ENCODE measurements around the gene ALDH1A2. TPM values are rescaled to one million over a fixed set of nuclear protein-coding genes. Genes with fewer than 3 reads are reported as not detected.

The ALDH1A2 gene
- total RNA-seq, 1 donor from 2014 or later, result 0.91 TPM

GRCh38 chr15:57919754-57920153 is 145.8 kb downstream of the ALDH1A2 start:
- Mint-ChIP-seq H3K4me1 (peaks cover 4% of the 10 kb centered on the region), H3K4me3 (no peak overlapping the region), H3K36me3 (ENCODE audit: low read depth) (no peaks in the 10 kb centered on the region), H3K27ac (ENCODE audit: unreplicated experiment) (no peak overlapping the region), H3K9me3 (no peaks in the 10 kb centered on the region), H3K27me3 (ENCODE audit: low read depth) (no peaks in the 10 kb centered on the region)
- no peak for DNase-seq (ENCODE audit: low read depth, low spot score)
- no peak for TF ChIP-seq CTCF (conservative IDR thresholded peaks at IDR 0.05)

GRCh38 chr15:57917998-57918397 is 147.5 kb downstream of the ALDH1A2 start:
- H3K4me3 Mint-ChIP-seq, result no peak overlapping the region
- peaks cover 4% of the 10 kb centered on the region for H3K4me1 Mint-ChIP-seq
- H3K27me3 Mint-ChIP-seq (ENCODE audit: low read depth), result no peaks in the 10 kb centered on the region
- DNase-seq (ENCODE audit: low read depth, low spot score), result no peak
- no peaks in the 10 kb centered on the region for H3K9me3 Mint-ChIP-seq
- TF ChIP-seq CTCF (conservative IDR thresholded peaks at IDR 0.05), result no peak
- no peaks in the 10 kb centered on the region for H3K36me3 Mint-ChIP-seq (ENCODE audit: low read depth)
- H3K27ac Mint-ChIP-seq (ENCODE audit: unreplicated experiment), result no peak overlapping the region

GRCh38 chr15:57916695-57917094 is 148.8 kb downstream of the ALDH1A2 start:
- Mint-ChIP-seq H3K9me3 (no peaks in the 10 kb centered on the region), H3K4me3 (no peak overlapping the region), H3K27ac (ENCODE audit: unreplicated experiment) (no peak overlapping the region), H3K27me3 (ENCODE audit: low read depth) (no peaks in the 10 kb centered on the region), H3K4me1 (peaks cover 4% of the 10 kb centered on the region), H3K36me3 (ENCODE audit: low read depth) (no peaks in the 10 kb centered on the region)
- DNase-seq (ENCODE audit: low read depth, low spot score), result no peak
- TF ChIP-seq CTCF (conservative IDR thresholded peaks at IDR 0.05), result no peak

- peaks cover 4% of the 10 kb centered on the region for H3K4me1 Mint-ChIP-seq
- no peak for TF ChIP-seq CTCF (conservative IDR thresholded peaks at IDR 0.05)
- no peaks in the 10 kb centered on the region for H3K27me3 Mint-ChIP-seq (ENCODE audit: low read depth)
- H3K4me3 Mint-ChIP-seq, result no peak overlapping the region
- peak overlapping the region; percentile 57 for H3K27ac Mint-ChIP-seq (ENCODE audit: unreplicated experiment)
- no peak for DNase-seq (ENCODE audit: low read depth, low spot score)
- no peaks in the 10 kb centered on the region for H3K36me3 Mint-ChIP-seq (ENCODE audit: low read depth)
- no peaks in the 10 kb centered on the region for H3K9me3 Mint-ChIP-seq
Observed at GRCh38 chr15:57915827-57916531, 149.5 kb downstream of the ALDH1A2 start.

GRCh38 chr15:57914350-57915055 is 151.0 kb downstream of the ALDH1A2 start:
- Mint-ChIP-seq H3K27ac (ENCODE audit: unreplicated experiment) (no peak overlapping the region), H3K9me3 (peaks cover 3% of the 10 kb centered on the region), H3K4me3 (no peak overlapping the region), H3K36me3 (ENCODE audit: low read depth) (no peaks in the 10 kb centered on the region), H3K4me1 (peaks cover 4% of the 10 kb centered on the region), H3K27me3 (ENCODE audit: low read depth) (no peaks in the 10 kb centered on the region)
- no peak for TF ChIP-seq CTCF (conservative IDR thresholded peaks at IDR 0.05)
- DNase-seq (ENCODE audit: low read depth, low spot score), result no peak

Data from neural crest cell (in vitro differentiated cells).